Neural progenitor cell (in vitro differentiated cells): ENCODE measurements around the gene SEMA3D.

ENCODE experiments used
- CTCF ChIP-seq: fragments of 200-600 bp; sonication (generic); IDR thresholded peaks from 2 replicates; pipeline ENCODE4 v1.5.1; 2017; ENCODE audit warnings: antibody characterized with exemption, mild to moderate bottlenecking
- EZH2phosphoT487 ChIP-seq: fragments of 200-600 bp; sonication (generic); IDR thresholded peaks from 2 replicates; pipeline ENCODE4 v1.6.1; 2017; ENCODE audit warnings: antibody characterized with exemption

DNA sequence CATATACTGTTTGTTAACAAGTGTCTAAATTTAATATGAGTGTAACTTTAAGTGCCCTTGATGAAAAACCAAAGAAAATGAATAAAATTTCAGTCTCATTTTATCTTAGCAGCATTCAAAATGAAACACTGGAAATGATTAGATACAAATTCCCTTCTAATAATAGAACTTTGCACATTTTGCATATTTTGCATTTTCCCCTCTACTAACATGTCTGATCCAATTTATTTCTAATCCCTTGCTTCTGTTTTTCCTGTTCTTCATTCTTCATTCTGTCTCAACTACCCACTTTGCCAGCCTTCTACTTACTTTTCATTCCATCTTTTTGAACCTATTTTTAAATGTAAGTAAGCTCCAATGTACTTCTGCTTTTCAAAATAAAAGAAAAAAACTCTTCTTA lies 42.7 kb upstream of the SEMA3D start:
- TF ChIP-seq EZH2phosphoT487 (no peak), CTCF (no peak)
